B cell (primary cell): ENCODE measurements around the gene PLCB4. TPM values are rescaled to one million over a fixed set of nuclear protein-coding genes. Genes with fewer than 3 reads are reported as not detected.
A peak's percentile ranks its signal among the peaks of the same experiment; 100 is the strongest.

Experiments
- ATAC-seq: fragments of 200-7000 bp; cut with Tn5 transposase; one replicate; pipeline ENCODE4 v1.10.0; 2021; ENCODE audit warnings: low read depth, mild to moderate bottlenecking, moderate number of reproducible peaks, moderate library complexity
- CTCF ChIA-PET: fragments of 350-600 bp; sonication (Branson Sonifier 250); formaldehyde crosslinking; loops from one replicate; lab custom pipeline; 2021; ENCODE audit warnings: antibody characterized with exemption, inconsistent platforms; lab: Charles Lee
- POLR2A ChIA-PET: fragments of 350-600 bp; sonication (Branson Sonifier 250); formaldehyde crosslinking; loops from one replicate; lab custom pipeline; 2021; ENCODE audit warnings: antibody characterized with exemption; lab: Charles Lee
- DNase-seq: peaks from one replicate; pipeline ENCODE4 v3.0.0; 2013
- H2AFZ ChIP-seq: 2 replicates; pipeline ENCODE4 v1.6.1; 2012; ENCODE audit warnings: mild to moderate bottlenecking, low read depth, low read length; ENCODE audit not compliant: insufficient read depth, poor library complexity, severe bottlenecking
- H3K27ac ChIP-seq, 2 donors: 1 replicate in 1 of 2; 2 replicates in 1 of 2; pipeline ENCODE4 v1.5.1; 2012 to 2013; ENCODE audit warnings: low read length in 2 of 2, mild to moderate bottlenecking in 2 of 2, moderate library complexity in 1 of 2
- H3K27me3 ChIP-seq, 4 experiments: fragments of 200-600 bp in 1 of 4; sonication (generic) in 1 of 4; replicated peaks in 1 of 4; 1 replicate in 2 of 4; 2 replicates in 2 of 4; pipeline versions ENCODE4 v1.6.1 to v1.7.0; 2013 to 2016; ENCODE audit warnings: low read length in 3 of 4, mild to moderate bottlenecking in 2 of 4, mixed read lengths in 1 of 4, moderate library complexity in 1 of 4; ENCODE audit not compliant: insufficient read depth in 4 of 4, control insufficient read depth in 3 of 4; ENCODE audit errors: control extremely low read depth in 1 of 4
- H3K36me3 ChIP-seq, 2 experiments: replicated peaks in 1 of 2; 1 replicate in 1 of 2; 2 replicates in 1 of 2; pipeline versions ENCODE4 v1.6.1 to v1.7.1; 2013; ENCODE audit warnings: low read length in 1 of 2; ENCODE audit not compliant: insufficient read depth in 2 of 2, control insufficient read depth in 1 of 2; ENCODE audit errors: control extremely low read depth in 1 of 2, extremely low read depth in 1 of 2
- H3K4me1 ChIP-seq, 2 donors: fragments of 200-600 bp in 1 of 2; sonication (generic) in 1 of 2; 1 replicate in 1 of 2; 2 replicates in 1 of 2; pipeline versions ENCODE4 v1.5.1 to v1.6.1; 2013 to 2017; ENCODE audit warnings: low read length in 2 of 2; ENCODE audit not compliant: control insufficient read depth in 2 of 2, insufficient read depth in 2 of 2
- H3K4me2 ChIP-seq: replicated peaks from 2 replicates; pipeline ENCODE3; 2012; ENCODE audit warnings: mild to moderate bottlenecking, low read depth, low read length; ENCODE audit not compliant: poor library complexity, severe bottlenecking
- H3K4me3 ChIP-seq, 5 experiments: fragments of 200-600 bp in 1 of 5; sonication (generic) in 1 of 5; 1 replicate in 3 of 5; 2 replicates in 2 of 5; pipeline versions ENCODE4 v1.5.1 to v1.7.0; 2011 to 2016; ENCODE audit warnings: low read length in 4 of 5, mild to moderate bottlenecking in 4 of 5, low read depth in 2 of 5, control low read depth in 1 of 5, moderate library complexity in 1 of 5; ENCODE audit not compliant: insufficient read depth in 1 of 5; ENCODE audit errors: control extremely low read depth in 1 of 5, extremely low read depth in 1 of 5
- H3K79me2 ChIP-seq: fragments of 200-600 bp; sonication (generic); one replicate; pipeline ENCODE4 v1.6.0; 2016; ENCODE audit warnings: low read length; ENCODE audit not compliant: control insufficient read depth, insufficient read depth
- H3K9ac ChIP-seq: fragments of 200-600 bp; sonication (generic); 2 replicates; pipeline ENCODE4 v1.6.1; 2017; ENCODE audit warnings: mild to moderate bottlenecking, low read length, moderate library complexity
- H3K9me3 ChIP-seq, 3 donors: one replicate each; pipeline versions ENCODE4 v1.6.1 to v1.7.1; 2013; ENCODE audit warnings: low read length in 2 of 3; ENCODE audit not compliant: control insufficient read depth in 2 of 3, insufficient read depth in 1 of 3; ENCODE audit errors: control extremely low read depth in 1 of 3
- H4K20me1 ChIP-seq: 2 replicates; pipeline ENCODE4 v1.6.0; 2012; ENCODE audit warnings: mild to moderate bottlenecking, low read length; ENCODE audit not compliant: insufficient read depth, control insufficient read depth, poor library complexity, severe bottlenecking
- H3K27ac Mint-ChIP-seq: one replicate; pipeline ENCODE4 v1.8.0; 2021; ENCODE audit warnings: mixed read lengths
- H3K27me3 Mint-ChIP-seq: one replicate; pipeline ENCODE4 v1.8.0; 2021; ENCODE audit warnings: mixed read lengths
- H3K4me1 Mint-ChIP-seq: one replicate; pipeline ENCODE4 v1.8.0; 2021; ENCODE audit warnings: mixed read lengths
- H3K4me3 Mint-ChIP-seq: one replicate; pipeline ENCODE4 v1.8.0; 2021; ENCODE audit warnings: mixed read lengths
- H3K9me3 Mint-ChIP-seq: one replicate; pipeline ENCODE4 v1.8.0; 2022; ENCODE audit warnings: mixed read lengths; ENCODE audit not compliant: insufficient read depth
- EZH2 ChIP-seq: IDR thresholded peaks from 2 replicates; pipeline ENCODE4 v1.6.1; 2012; ENCODE audit warnings: borderline replicate concordance, low read depth, mild to moderate bottlenecking, moderate library complexity, low read length; ENCODE audit not compliant: insufficient read depth, poor library complexity, severe bottlenecking
- WGBS: methylation state at CpG from one replicate; pipeline ENCODE4 v1.1.5; 2013; ENCODE audit warnings: missing lambda C conversion rate; ENCODE audit not compliant: insufficient coverage; 5-methylcytosine and 5-hydroxymethylcytosine counted together
- intact Hi-C: fragments of 100-400 bp; cut with micrococcal nuclease; formaldehyde crosslinking; loops from one replicate; pipeline ENCODE4 v1.10.0; 2022
- polyA plus RNA-seq: library from polyadenylated mRNA; depleted of rRNA; stranded (reverse); fragments of >200 nt; gene quantifications from 2 replicates; pipeline ENCODE4 v1.2.3, GENCODE V29; 2012
- total RNA-seq, 2 donors: library from RNA; stranded (reverse); fragments of 120-200 nt in 1 of 2; gene quantifications; 1 replicate in 1 of 2; 2 replicates in 1 of 2; pipeline versions ENCODE4 v1.2.3 to v1.2.4, GENCODE V29; 2013 to 2022
- TF ChIP-seq, protein P1 (sequence below): fragments of 200-600 bp; IDR thresholded peaks from one replicate; pipeline ENCODE4 v1.8.0; 2022; ENCODE audit warnings: antibody characterized with exemption, mild to moderate bottlenecking

PLCB4 gene
- total and polyA plus RNA-seq, 2 donors (not counting 1 experiment from before 2014, with no cell fraction given) = not detected

DNA sequence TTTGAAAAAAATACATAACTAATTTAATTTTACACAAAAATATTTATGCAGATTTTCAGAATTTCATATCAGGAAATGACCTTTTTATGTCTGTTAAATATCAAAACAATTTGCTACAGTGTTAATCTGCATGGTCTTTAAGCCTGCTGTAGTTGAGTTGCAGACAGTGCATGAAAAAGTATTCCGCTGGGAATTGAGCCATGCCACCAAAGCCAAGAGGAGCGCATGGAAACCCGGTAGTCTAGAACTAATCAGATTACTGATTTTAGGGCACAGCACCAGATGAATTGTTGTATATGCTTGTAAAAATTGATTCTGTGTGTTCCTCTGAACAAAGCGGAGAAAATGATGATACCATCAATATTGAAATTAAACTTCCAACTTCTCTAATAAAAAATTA, 411.2 kb downstream of the PLCB4 start:
- Mint-ChIP-seq H3K9me3 (no peaks in the 10 kb centered on the region), H3K27me3 (no peaks in the 10 kb centered on the region), H3K4me1 (peaks cover 13% of the 10 kb centered on the region), H3K27ac (no peak overlapping the region), H3K4me3 (no peak overlapping the region)
- no peak for ATAC-seq
- H3K27me3 ChIP-seq = no peaks in the 10 kb centered on the region
- no peak overlapping the region for H3K4me2 ChIP-seq
- H3K9me3 ChIP-seq = no peaks in the 10 kb centered on the region
- peaks cover 14 to 15% of the 10 kb centered on the region in 2 donors for H3K4me1 ChIP-seq
- ChIA-PET CTCF (no interaction called here), POLR2A (no interaction called here)
- TF ChIP-seq EZH2 = no peak
- TF ChIP-seq, protein P1, sequence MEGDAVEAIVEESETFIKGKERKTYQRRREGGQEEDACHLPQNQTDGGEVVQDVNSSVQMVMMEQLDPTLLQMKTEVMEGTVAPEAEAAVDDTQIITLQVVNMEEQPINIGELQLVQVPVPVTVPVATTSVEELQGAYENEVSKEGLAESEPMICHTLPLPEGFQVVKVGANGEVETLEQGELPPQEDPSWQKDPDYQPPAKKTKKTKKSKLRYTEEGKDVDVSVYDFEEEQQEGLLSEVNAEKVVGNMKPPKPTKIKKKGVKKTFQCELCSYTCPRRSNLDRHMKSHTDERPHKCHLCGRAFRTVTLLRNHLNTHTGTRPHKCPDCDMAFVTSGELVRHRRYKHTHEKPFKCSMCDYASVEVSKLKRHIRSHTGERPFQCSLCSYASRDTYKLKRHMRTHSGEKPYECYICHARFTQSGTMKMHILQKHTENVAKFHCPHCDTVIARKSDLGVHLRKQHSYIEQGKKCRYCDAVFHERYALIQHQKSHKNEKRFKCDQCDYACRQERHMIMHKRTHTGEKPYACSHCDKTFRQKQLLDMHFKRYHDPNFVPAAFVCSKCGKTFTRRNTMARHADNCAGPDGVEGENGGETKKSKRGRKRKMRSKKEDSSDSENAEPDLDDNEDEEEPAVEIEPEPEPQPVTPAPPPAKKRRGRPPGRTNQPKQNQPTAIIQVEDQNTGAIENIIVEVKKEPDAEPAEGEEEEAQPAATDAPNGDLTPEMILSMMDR = no peak
- DNase-seq = no peak
- H3K4me3 ChIP-seq = no peak overlapping the region
- H4K20me1 ChIP-seq = no peaks in the 10 kb centered on the region
- H3K9ac ChIP-seq = no peak overlapping the region
- intact Hi-C loops = no loop called here
- 91% methylated on average over 3 of the region's 4 CpGs for WGBS
- no peaks in the 10 kb centered on the region for H3K36me3 ChIP-seq
- no peak overlapping the region for H2AFZ ChIP-seq
- H3K27ac ChIP-seq = no peak overlapping the region
- H3K79me2 ChIP-seq = no peaks in the 10 kb centered on the region

DNA sequence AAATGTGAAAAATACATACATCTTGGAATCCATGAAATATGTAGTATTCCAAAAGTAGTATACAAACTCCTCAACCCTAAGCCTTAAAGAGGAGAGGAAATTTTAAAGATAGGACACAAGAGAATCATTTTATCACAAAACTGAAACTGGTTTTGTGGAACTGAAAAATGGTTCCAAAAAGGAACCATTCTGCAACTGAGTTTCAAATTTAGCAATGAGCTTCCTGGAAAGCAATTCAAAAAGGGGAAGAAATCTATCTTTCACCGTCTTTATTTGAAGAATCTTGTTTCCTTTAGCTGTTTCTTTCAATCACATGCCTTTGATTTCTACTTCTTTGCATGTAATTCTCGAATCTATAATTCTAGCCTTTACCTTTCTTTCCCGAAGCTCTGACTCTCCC, 413.3 kb downstream of the PLCB4 start:
- Mint-ChIP-seq H3K4me1 (peaks cover 13% of the 10 kb centered on the region), H3K4me3 (peak overlapping the region; percentile 7), H3K9me3 (no peaks in the 10 kb centered on the region), H3K27ac (no peak overlapping the region), H3K27me3 (no peaks in the 10 kb centered on the region)
- H4K20me1 ChIP-seq = no peaks in the 10 kb centered on the region
- ATAC-seq (no peak), DNase-seq (peak; percentile 14)
- intact Hi-C loops = no loop called here
- H3K4me3 ChIP-seq = peak overlapping the region in 1 of 5 experiments; percentile 9
- H3K79me2 ChIP-seq = no peaks in the 10 kb centered on the region
- CTCF ChIA-PET = no interaction called here
- TF ChIP-seq EZH2 = no peak
- TF ChIP-seq, protein P1 = no peak
- POLR2A ChIA-PET = no interaction called here
- no peaks in the 10 kb centered on the region for H3K27me3 ChIP-seq
- H2AFZ ChIP-seq = no peak overlapping the region
- no peak overlapping the region for H3K9ac ChIP-seq
- no peaks in the 10 kb centered on the region for H3K9me3 ChIP-seq
- peak overlapping the region; percentile 38 for H3K4me2 ChIP-seq
- peaks cover 14 to 15% of the 10 kb centered on the region in 2 donors for H3K4me1 ChIP-seq
- no peaks in the 10 kb centered on the region for H3K36me3 ChIP-seq
- WGBS = 0% methylated on average over 1 of the region's 3 CpGs
- no peak overlapping the region for H3K27ac ChIP-seq
